Activated CD4-positive, alpha-beta T cell treated with anti-CD3 and anti-CD28 coated beads, Interleukin-2, amount 50 U/mL, for 1 hour (primary cell): ENCODE results near the gene PAQR9.

Source experiments
- DNase-seq: peaks from one replicate; pipeline ENCODE4 v3.0.0-alpha.2; 2020

PAQR9 gene

GRCh38 chr3:142982038-142982773, 18.7 kb upstream of the PAQR9 start:
- DNase-seq, result no peak

GRCh38 chr3:142981108-142981507, 17.6 kb upstream of the PAQR9 start:
- no peak for DNase-seq

- DNase-seq, result no peak
These were observed 13.9 kb upstream of the PAQR9 start for GRCh38 chr3:142977399-142977728.

- no peak for DNase-seq
These were observed 13.3 kb upstream of the PAQR9 start for GRCh38 chr3:142976621-142977398.

- no peak for DNase-seq
These were observed 12.0 kb upstream of the PAQR9 start for GRCh38 chr3:142975316-142975995.

- no peak for DNase-seq
These were observed 9.9 kb upstream of the PAQR9 start for GRCh38 chr3:142973217-142974009.

- no peak for DNase-seq
These were observed 8.7 kb upstream of the PAQR9 start for GRCh38 chr3:142972092-142972753.

GRCh38 chr3:142971431-142971830, 8.0 kb upstream of the PAQR9 start:
- no peak for DNase-seq

GRCh38 chr3:142968319-142969025, 5.0 kb upstream of the PAQR9 start:
- DNase-seq, result no peak

GRCh38 chr3:142966808-142967207, 3.3 kb upstream of the PAQR9 start:
- no peak for DNase-seq

GRCh38 chr3:142965581-142965980, 2.1 kb upstream of the PAQR9 start:
- DNase-seq, result no peak

GRCh38 chr3:142963234-142963515, 299 bp downstream of the PAQR9 start:
- DNase-seq, result no peak

GRCh38 chr3:142962520-142963233, 797 bp downstream of the PAQR9 start:
- no peak for DNase-seq

GRCh38 chr3:142962175-142962519, 1.3 kb downstream of the PAQR9 start:
- DNase-seq, result no peak

GRCh38 chr3:142961539-142961938, 1.9 kb downstream of the PAQR9 start:
- no peak for DNase-seq

GRCh38 chr3:142960322-142960850, 3.1 kb downstream of the PAQR9 start:
- DNase-seq, result no peak

- DNase-seq, result no peak
These were observed 4.8 kb downstream of the PAQR9 start for GRCh38 chr3:142958707-142959106.

- DNase-seq, result no peak
These were observed 10.0 kb downstream of the PAQR9 start for GRCh38 chr3:142953443-142953842.

GRCh38 chr3:142952272-142953193, 10.9 kb downstream of the PAQR9 start:
- no peak for DNase-seq

- DNase-seq, result no peak
These were observed 11.7 kb downstream of the PAQR9 start for GRCh38 chr3:142951794-142952193.
